ENCODE results near the gene FER1L5. TPM values are rescaled to one million over a fixed set of nuclear protein-coding genes. Genes with fewer than 3 reads are reported as not detected.

The FER1L5 gene
- total and polyA plus RNA-seq, 2 experiments from 2014 or later: 0.18 to 0.76 TPM

DNA sequence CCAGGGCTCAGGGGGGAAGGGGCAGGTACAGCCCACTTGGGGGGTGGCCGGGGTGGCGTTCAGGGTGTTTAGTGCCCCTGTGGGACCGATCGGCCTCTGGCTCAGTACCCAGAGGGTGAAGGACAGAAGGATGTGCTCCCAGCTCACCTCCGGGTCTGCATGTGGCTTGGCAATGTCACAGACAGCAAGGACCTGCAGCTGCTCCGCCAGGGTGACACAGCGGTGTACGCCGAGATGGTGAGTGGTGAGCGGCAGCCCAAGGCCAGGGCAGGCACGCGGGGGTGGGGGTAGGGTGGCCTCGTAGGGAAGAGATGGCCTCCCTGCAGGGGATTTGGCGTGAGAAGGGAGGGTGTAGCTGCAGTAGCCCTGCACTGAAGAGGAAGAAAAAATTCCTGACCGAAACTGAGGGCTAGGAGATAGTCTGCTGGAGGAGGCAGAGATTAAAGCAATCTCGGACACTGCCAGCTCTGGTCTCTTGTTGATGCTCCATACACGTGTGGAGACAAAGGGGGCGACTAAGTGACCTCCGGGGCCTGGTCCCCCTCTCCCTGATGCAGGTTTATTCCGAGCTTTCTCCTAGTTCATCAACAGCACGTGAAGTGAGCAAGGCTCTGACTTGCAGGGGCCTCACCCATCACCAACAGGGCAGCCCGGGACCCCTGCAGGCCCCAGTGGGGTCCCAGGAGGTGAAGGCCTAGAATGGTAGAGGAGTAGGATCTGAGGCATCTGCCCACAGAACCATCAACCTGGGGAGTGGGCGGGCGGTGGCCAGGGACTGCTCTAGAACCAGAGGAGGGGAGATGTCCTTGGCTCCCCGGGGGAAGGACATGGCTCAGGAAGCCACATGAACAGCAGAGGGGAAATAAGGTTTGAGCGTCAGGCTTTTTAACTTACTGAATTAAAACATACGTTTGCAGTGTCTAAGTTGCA, 45.4 kb downstream of the FER1L5 start:
- no peak for TF ChIP-seq STAT1 (IDR thresholded peaks at IDR 0.05; ENCODE audit: unreplicated experiment)
- TF ChIP-seq NANOG (IDR thresholded peaks at IDR 0.05; ENCODE audit: borderline replicate concordance): no peak
- TF ChIP-seq, protein P1, sequence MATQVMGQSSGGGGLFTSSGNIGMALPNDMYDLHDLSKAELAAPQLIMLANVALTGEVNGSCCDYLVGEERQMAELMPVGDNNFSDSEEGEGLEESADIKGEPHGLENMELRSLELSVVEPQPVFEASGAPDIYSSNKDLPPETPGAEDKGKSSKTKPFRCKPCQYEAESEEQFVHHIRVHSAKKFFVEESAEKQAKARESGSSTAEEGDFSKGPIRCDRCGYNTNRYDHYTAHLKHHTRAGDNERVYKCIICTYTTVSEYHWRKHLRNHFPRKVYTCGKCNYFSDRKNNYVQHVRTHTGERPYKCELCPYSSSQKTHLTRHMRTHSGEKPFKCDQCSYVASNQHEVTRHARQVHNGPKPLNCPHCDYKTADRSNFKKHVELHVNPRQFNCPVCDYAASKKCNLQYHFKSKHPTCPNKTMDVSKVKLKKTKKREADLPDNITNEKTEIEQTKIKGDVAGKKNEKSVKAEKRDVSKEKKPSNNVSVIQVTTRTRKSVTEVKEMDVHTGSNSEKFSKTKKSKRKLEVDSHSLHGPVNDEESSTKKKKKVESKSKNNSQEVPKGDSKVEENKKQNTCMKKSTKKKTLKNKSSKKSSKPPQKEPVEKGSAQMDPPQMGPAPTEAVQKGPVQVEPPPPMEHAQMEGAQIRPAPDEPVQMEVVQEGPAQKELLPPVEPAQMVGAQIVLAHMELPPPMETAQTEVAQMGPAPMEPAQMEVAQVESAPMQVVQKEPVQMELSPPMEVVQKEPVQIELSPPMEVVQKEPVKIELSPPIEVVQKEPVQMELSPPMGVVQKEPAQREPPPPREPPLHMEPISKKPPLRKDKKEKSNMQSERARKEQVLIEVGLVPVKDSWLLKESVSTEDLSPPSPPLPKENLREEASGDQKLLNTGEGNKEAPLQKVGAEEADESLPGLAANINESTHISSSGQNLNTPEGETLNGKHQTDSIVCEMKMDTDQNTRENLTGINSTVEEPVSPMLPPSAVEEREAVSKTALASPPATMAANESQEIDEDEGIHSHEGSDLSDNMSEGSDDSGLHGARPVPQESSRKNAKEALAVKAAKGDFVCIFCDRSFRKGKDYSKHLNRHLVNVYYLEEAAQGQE (IDR thresholded peaks at IDR 0.05; ENCODE audit: unreplicated experiment): no peak
- TF ChIP-seq ZNF114 (CRISPR knock-in tag; IDR thresholded peaks at IDR 0.05): no peak
- TF ChIP-seq CREB1 (CRISPR knock-in tag; IDR thresholded peaks at IDR 0.05; ENCODE audit: low read depth): no peak
- TF ChIP-seq, protein P2, sequence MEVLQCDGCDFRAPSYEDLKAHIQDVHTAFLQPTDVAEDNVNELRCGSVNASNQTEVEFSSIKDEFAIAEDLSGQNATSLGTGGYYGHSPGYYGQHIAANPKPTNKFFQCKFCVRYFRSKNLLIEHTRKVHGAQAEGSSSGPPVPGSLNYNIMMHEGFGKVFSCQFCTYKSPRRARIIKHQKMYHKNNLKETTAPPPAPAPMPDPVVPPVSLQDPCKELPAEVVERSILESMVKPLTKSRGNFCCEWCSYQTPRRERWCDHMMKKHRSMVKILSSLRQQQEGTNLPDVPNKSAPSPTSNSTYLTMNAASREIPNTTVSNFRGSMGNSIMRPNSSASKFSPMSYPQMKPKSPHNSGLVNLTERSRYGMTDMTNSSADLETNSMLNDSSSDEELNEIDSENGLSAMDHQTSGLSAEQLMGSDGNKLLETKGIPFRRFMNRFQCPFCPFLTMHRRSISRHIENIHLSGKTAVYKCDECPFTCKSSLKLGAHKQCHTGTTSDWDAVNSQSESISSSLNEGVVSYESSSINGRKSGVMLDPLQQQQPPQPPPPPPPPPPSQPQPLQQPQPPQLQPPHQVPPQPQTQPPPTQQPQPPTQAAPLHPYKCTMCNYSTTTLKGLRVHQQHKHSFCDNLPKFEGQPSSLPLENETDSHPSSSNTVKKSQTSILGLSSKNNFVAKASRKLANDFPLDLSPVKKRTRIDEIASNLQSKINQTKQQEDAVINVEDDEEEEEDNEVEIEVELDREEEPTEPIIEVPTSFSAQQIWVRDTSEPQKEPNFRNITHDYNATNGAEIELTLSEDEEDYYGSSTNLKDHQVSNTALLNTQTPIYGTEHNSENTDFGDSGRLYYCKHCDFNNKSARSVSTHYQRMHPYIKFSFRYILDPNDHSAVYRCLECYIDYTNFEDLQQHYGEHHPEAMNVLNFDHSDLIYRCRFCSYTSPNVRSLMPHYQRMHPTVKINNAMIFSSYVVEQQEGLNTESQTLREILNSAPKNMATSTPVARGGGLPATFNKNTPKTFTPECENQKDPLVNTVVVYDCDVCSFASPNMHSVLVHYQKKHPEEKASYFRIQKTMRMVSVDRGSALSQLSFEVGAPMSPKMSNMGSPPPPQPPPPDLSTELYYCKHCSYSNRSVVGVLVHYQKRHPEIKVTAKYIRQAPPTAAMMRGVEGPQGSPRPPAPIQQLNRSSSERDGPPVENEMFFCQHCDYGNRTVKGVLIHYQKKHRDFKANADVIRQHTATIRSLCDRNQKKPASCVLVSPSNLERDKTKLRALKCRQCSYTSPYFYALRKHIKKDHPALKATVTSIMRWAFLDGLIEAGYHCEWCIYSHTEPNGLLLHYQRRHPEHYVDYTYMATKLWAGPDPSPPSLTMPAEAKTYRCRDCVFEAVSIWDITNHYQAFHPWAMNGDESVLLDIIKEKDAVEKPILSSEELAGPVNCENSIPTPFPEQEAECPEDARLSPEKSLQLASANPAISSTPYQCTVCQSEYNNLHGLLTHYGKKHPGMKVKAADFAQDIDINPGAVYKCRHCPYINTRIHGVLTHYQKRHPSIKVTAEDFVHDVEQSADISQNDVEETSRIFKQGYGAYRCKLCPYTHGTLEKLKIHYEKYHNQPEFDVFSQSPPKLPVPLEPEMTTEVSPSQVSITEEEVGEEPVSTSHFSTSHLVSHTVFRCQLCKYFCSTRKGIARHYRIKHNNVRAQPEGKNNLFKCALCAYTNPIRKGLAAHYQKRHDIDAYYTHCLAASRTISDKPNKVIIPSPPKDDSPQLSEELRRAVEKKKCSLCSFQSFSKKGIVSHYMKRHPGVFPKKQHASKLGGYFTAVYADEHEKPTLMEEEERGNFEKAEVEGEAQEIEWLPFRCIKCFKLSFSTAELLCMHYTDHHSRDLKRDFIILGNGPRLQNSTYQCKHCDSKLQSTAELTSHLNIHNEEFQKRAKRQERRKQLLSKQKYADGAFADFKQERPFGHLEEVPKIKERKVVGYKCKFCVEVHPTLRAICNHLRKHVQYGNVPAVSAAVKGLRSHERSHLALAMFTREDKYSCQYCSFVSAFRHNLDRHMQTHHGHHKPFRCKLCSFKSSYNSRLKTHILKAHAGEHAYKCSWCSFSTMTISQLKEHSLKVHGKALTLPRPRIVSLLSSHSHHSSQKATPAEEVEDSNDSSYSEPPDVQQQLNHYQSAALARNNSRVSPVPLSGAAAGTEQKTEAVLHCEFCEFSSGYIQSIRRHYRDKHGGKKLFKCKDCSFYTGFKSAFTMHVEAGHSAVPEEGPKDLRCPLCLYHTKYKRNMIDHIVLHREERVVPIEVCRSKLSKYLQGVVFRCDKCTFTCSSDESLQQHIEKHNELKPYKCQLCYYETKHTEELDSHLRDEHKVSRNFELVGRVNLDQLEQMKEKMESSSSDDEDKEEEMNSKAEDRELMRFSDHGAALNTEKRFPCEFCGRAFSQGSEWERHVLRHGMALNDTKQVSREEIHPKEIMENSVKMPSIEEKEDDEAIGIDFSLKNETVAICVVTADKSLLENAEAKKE (CRISPR knock-in tag; IDR thresholded peaks at IDR 0.05): no peak
- TF ChIP-seq EZH2phosphoT487 (IDR thresholded peaks at IDR 0.05; ENCODE audit: unreplicated experiment): no peak
- TF ChIP-seq, protein P3, sequence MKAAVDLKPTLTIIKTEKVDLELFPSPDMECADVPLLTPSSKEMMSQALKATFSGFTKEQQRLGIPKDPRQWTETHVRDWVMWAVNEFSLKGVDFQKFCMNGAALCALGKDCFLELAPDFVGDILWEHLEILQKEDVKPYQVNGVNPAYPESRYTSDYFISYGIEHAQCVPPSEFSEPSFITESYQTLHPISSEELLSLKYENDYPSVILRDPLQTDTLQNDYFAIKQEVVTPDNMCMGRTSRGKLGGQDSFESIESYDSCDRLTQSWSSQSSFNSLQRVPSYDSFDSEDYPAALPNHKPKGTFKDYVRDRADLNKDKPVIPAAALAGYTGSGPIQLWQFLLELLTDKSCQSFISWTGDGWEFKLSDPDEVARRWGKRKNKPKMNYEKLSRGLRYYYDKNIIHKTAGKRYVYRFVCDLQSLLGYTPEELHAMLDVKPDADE (IDR thresholded peaks at IDR 0.05): no peak
- TF ChIP-seq EZH2 (IDR thresholded peaks at IDR 0.05; ENCODE audit: low read depth, unreplicated experiment): no peak
- no peak for TF ChIP-seq JUNB (IDR thresholded peaks at IDR 0.05; ENCODE audit: unreplicated experiment)
- no peak for TF ChIP-seq POLR2AphosphoS5 (IDR thresholded peaks at IDR 0.05; ENCODE audit: low read depth)
- H3K4me2 ChIP-seq: no peak overlapping the region
- Mint-ChIP-seq H3K4me3 (no peak overlapping the region), H3K36me3 (ENCODE audit: low read depth) (no peaks in the 10 kb centered on the region), H3K9me3 (no peaks in the 10 kb centered on the region), H3K27me3 (ENCODE audit: insufficient read depth, low read depth, poor library complexity) (peaks cover 8% of the 10 kb centered on the region), H3K4me1 (peaks cover 5% of the 10 kb centered on the region; the same call in 1 of the 3 replicates), H3K27ac (no peak overlapping the region)
- no peaks in the 10 kb centered on the region for H4K20me1 ChIP-seq (replicated peaks; ENCODE audit: insufficient read depth)
- no peak; the same call in 2 of the 3 replicates for ATAC-seq
- no peak overlapping the region for H3K4me3 ChIP-seq
- no peaks in the 10 kb centered on the region for H3K36me3 ChIP-seq (ENCODE audit: insufficient read depth)
- no peaks in the 10 kb centered on the region for H3K4me1 ChIP-seq (ENCODE audit: insufficient read depth)
- H3K9me2 ChIP-seq (ENCODE audit: insufficient read depth): no peaks in the 10 kb centered on the region
- H3K79me2 ChIP-seq (replicated peaks; ENCODE audit: insufficient read depth): no peaks in the 10 kb centered on the region
- 0 out of 2 replicates have a peak overlapping the region, but pooled peaks have one; percentile 43 for H2AFZ ChIP-seq
- no peaks in the 10 kb centered on the region for H3K27me3 ChIP-seq (ENCODE audit: insufficient read depth)
- H3K27ac ChIP-seq (ENCODE audit: low read depth): no peak overlapping the region
- DNase-seq (ENCODE audit: low spot score): no peak
- no peaks in the 10 kb centered on the region for H3F3A ChIP-seq (replicated peaks; ENCODE audit: low read depth)
